DMS53 (cell line): ENCODE data around the gene CCDC85A.
"Not testable (repeated sequence)": the region's sequence is repeated elsewhere in the genome, so short reads cannot be mapped to it uniquely, and the experiment has no call there.

ENCODE experiments used
- DNase-seq: peaks from one replicate; lab custom pipeline; 2025; lab: John Stamatoyannopoulos, UW

The CCDC85A gene

GRCh38 chr2:56183643-56184499, at the start of gene CCDC85A:
TSS of gene CCDC85A (plus strand) at chr2:56183990. CDS start at chr2:56184625, 635 bp downstream.
- DNase-seq: peak; percentile 92

DNA sequence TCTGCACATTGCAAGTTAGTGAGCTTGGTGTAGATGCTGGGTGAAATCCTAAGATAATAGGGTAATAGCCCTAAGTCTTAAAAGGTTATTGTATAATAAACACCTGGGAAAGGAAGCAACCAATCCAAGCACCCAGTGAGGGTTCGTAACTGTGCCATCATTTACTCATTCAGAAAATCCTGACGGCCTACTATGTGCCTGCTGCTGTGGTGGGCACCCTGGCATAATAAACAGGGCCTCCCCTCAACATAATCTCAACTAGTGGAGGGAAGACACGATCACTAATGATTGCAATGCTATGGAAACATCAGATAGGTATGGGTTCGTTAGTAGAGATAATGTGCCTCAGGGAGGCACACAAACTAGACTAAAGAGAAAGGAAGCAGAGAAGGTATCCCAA, 48.9 kb upstream of the CCDC85A start:
- DNase-seq: no peak

GRCh38 chr2:56142497-56143061, 41.2 kb upstream of the CCDC85A start:
- not testable (repeated sequence) for DNase-seq

DNA sequence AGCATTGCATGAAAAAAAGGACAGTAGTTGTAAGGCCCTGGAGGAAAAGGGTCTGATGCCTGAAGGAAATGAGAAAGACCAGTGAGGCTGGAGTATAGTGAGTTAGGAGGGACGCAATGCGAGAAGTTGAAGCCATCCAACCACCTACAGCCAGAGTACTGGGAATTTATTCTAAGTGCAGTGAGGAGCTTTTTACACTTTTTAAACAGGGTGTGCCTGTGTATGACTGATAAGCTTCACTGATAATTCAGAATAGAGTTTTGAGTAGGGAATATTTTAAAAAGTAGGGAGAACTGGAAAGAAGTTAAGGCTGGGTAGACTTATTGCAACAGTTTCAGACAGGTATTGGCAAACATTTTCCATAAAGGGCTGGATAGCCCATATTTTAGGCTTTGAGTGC, 35.9 kb upstream of the CCDC85A start:
- no peak for DNase-seq

DNA sequence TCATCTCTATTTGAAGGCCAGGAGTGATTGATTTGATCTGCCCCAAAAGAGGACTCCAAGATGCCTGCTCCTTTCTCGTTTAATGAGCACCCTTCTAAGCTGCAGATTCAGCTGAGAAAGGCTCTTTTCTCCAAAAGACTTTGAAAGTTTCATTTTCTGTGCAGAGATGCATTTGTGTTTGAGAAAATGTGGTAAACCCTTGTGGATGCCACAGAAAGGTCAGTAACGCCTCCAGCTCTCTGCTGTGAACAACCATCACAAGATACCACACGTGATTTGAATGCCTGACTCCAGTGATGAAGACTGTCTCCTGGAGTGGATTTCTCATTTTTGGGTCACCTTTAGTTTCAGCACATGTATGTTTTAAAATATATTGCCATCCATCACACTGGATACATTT, 35.0 kb upstream of the CCDC85A start:
- no peak for DNase-seq

- DNase-seq: no peak
These were observed 31.9 kb upstream of the CCDC85A start for GRCh38 chr2:56151841-56152240.

- DNase-seq: no peak
These were observed 28.6 kb upstream of the CCDC85A start for GRCh38 chr2:56155188-56155587.

GRCh38 chr2:56159875-56160274, 23.9 kb upstream of the CCDC85A start:
- not testable (repeated sequence) for DNase-seq

DNA sequence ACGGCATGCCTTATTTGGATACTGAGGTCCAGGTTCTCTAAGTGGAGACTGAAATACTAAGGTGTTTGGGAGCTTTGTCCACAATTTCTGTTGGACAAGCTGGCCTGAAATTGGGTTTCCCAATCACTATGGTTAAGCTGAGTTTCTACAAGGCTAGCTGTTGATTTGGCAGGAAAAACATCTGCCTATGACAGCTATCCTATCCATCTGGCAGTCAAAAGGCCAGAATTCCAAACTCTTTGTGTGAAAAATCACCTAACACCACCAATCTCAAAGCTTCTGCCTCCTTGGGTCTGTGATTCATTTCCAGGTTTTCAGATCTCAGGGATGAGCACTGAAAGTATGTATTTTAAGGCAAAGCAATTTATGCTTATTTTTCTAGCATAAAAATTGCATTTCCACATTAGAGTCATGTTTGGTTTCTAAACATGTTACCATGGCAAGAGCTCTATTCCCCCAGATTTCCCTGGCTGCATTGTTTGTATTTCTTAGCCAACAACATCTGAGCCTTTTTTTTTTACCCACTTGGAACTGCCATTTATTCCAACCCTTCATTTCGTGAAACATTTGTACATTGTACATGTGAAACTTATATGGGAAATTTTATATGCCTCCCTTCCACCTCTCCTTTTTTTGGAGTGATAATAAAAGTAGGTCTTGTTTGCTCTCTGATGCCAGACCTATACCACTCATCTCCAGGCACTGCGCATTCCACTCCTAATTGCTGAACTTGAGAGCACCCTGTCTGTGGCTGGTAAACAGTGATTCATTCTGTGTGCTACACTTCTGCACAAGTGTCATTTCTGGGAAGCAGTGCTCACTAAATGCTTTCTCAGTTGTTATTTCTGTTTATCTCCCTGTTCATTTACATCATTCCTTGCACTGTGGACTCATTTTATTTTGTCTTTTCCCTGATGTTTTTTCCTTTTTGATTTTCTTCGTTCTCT, 15.9 kb upstream of the CCDC85A start:
- peak; percentile 85 for DNase-seq

DNA sequence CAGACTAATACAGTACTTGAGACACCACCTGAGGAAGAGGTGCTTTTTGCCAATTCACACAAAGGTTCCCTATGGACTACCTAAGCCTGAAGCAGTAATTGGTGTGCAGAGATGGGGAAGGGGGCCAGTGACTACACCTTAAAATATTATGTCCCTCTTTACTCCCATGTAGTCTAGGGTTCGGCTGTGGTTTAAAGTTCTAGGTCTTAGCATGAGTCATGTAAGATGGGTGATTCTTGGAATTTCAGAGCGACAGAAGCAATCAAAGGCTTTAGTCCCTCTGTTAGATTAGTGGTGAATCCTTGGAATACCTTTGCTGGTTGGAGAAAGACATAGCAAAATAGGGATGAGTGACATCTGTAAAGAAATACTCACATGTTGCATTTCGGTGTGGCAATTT, 14.3 kb upstream of the CCDC85A start:
- no peak for DNase-seq

GRCh38 chr2:56170504-56170903, 13.3 kb upstream of the CCDC85A start:
- no peak for DNase-seq

DNA sequence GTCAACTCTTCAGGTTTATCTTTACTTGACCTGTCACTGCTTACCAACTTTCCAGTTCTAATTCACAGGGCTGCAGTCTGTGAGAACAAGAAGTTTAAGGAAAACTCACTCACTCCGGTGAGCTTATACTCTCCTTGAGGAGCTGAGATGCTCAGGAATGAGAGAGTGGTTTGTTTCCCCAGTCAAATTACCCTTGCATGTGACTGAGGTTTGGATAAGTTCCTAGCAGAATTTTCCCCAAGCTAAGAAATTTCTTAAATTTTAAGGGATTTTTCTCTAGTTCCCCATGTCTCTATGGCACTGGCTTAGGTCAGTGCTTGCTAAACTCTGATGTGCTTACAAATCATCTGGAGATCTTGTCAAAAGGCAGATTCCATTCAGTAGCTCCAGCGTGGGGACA, 12.8 kb upstream of the CCDC85A start:
- DNase-seq: no peak

- no peak for DNase-seq
These were observed 8.0 kb upstream of the CCDC85A start for GRCh38 chr2:56175779-56176178.

DNA sequence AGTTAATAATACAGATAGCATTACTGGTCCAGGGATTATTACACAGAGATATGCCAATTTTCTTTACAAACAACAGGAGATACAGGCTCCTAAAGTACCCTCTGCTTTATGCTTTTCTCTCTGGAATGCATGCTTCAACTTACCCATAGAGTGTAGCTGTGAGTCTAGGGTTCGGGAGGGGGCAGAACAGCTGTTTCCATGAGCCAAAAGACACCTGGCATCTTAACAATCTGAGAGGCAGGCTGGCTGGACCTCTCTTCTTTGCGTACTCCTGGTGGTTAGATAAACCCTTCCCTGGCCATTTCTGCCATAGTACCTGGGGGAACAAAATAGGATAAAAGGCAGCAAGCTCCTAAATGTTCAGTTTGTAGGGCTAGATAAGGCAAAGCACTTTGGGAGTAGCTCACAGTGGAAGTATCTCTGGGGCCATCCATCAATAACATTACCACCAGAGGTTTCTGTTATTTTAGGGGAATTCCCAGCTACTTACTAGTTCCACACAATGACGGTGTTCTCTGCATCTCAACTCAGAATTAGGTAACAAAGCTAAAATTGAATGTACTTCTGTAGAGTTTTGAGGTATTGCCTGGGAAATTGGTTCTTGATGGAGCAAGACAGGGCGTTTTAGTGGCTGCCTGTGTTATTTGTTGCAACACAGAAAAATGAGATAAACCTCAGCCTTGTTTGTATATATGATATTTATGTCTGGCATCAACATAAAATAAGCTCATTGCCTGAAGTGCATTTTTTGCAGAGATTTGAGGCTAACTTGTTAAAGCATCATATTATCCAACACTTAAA, 6.2 kb upstream of the CCDC85A start:
- no peak for DNase-seq

DNA sequence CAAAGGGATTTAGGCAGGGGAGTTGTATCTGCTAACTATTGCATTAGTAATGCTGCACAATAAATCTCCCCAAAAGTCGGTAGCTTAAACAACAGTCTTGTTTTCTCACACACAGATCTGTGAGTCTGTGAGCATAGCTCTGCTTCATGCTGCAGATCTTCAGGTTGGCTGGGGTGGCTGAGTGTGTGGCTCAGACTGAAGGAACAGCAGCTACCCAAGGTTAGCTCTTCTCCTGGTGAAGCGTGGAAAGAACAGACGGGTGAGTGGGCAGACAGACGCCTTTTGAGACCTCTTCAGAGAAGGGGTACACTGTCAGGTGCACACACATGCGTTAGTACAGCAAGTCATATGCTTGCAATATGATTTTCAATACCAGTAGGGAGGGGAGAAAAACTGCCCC, 3.9 kb upstream of the CCDC85A start:
- no peak for DNase-seq

DNA sequence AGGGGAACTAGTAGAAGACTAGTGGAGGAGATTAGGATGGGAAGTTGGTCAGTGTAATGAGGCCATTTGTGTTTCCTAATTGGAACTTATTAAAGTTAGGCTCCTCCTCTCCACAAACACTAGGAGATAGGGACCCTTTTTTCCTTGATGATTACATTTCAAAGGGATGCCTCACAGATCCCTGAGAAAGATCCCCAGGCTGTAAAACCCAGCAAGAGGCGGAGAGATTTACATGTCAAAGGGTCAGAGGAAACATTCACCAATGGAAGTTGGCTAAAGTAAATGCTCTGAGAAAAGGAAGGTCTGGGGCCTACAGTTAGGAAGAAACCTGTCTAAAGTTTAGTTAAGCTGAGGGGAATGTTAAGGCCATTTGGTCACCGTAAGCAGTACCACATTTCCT, 1.4 kb upstream of the CCDC85A start:
- no peak for DNase-seq

DNA sequence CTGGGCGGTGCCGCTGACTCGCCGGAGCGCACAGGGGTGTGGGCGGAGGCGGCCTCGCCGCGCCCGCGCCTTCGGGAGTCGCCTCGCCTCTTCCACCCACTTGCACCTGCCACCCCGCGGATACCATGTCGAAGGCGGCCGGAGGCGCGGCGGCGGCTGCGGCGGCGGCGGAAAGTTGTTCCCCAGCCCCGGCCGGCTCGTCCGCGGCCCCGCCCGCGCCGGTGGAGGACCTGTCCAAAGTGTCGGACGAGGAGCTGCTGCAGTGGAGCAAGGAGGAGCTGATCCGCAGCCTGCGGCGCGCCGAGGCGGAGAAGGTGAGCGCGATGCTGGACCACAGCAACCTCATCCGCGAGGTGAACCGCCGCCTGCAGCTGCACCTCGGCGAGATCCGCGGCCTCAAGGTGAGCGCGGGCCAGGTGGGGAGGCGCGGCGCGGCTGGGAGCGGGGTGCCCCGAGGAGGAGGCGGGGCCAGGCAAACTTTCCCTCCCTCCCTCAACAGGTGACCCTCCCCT, 766 bp downstream of the CCDC85A start:
- peak; percentile 80 for DNase-seq

DNA sequence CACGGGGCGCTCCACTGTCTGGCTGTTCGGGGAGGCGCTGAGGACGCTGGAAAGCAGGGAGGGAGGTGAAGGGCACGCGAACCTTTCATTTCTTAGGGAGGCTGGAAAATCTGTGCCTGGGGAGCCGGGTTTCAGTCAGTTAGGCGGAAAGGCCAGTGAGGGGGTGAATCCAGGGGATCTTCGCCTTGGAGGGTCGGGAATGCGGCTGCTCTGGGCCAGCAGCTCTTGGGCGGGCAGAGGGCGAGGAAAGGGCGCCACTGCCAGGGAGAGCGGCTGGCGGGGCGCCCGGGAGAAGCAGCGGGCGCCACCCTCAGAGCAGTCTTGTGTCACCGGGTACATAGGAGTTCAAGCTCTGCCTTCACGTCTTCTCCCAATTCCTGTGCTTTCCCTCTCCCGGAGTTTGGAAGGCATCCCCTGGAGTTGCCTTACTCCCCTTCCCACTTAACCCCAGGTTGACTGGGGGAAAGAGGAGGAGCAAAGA, 1.4 kb downstream of the CCDC85A start:
- DNase-seq: peak; percentile 67

DNA sequence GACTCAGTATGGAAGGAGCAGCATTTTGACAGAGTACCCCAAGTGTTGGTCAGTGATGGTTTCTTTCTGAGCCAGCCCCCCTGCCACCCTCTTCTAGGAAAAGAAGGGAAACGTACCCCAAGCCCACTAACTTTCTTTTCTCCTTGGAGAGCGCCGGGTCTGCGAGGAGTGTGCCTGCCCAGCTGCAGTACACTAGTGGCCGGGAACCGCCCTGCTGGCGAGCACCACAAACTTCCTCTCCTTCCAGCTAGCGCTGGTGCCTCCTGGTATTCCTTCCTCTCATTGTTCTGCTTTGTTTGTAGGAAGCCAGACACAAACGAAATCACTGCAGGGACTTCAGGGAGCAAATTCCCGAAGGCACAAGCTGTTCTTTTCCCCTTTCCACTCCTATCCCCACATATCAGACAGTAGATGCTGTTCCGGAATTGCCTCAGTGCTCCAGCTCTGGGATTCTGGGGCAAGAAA, 1.8 kb downstream of the CCDC85A start:
- peak; percentile 63 for DNase-seq

DNA sequence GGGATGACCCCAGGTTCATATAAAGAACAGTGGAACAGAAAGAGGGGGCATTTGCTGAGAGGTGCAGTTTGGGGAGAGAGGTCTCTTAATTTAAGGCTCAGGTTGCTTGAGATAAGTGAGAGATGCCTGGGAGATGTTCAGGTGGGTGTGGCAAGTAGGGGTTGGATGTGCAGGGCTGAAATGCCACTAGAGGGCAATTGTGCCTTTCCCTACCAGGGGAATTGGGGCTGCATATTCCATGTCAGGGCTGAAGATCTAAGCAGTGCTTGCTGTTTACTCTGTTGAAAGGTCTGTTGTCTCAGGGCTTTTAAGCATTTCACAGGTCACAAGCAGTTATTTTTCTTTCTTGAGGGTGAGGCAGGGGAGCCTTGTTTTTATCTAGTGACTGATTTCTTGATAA, 7.8 kb downstream of the CCDC85A start:
- peak; percentile 81 for DNase-seq

DNA sequence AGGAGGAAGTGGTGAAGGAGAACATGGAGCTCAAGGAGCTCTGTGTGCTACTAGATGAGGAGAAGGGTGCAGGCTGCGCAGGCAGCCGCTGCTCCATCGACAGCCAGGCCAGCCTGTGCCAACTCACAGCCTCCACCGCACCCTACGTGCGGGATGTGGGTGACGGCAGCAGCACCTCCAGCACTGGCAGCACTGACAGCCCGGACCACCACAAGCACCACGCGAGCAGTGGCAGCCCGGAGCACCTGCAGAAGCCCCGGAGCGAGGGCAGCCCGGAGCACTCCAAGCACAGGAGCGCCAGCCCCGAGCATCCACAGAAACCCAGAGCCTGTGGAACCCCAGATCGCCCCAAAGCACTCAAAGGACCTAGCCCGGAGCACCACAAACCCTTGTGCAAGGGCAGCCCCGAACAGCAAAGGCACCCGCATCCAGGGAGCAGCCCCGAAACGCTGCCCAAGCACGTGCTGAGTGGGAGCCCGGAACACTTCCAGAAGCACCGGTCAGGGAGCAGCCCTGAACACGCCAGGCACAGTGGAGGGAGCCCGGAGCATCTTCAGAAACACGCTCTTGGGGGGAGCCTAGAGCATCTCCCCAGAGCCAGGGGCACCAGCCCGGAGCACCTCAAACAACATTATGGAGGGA, 9.0 kb downstream of the CCDC85A start:
- DNase-seq: no peak
